C4-2B (cell line): Measurements from ENCODE around the gene FAM168A.

ENCODE experiments used
- CTCF ChIP-seq: fragments of 450-650 bp; conservative IDR thresholded peaks from 2 replicates; pipeline ENCODE4 v1.5.1; 2017; ENCODE audit warnings: mild to moderate bottlenecking
- ZFX ChIP-seq: fragments of 450-650 bp; IDR thresholded peaks from 2 replicates; pipeline ENCODE4 v1.6.1; 2017

GRCh38 chr11:73536961-73537360, 61.0 kb downstream of the FAM168A start:
- TF ChIP-seq CTCF (no peak), ZFX (no peak)
